Sigmoid colon (tissue), 4 donors: ENCODE measurements around the gene PADI6.

Source experiments
- CTCF ChIP-seq, 4 experiments: fragments of 450-650 bp in 3 of 4; fragments of 200-600 bp in 1 of 4; IDR thresholded peaks; one replicate each; pipeline ENCODE4 v1.5.1; 2016 to 2019; ENCODE audit warnings: antibody characterized with exemption in 4 of 4, mild to moderate bottlenecking in 3 of 4, moderate library complexity in 2 of 4
- POLR2AphosphoS5 ChIP-seq, 4 donors: sonication (generic); formaldehyde crosslinking; IDR thresholded peaks; one replicate each; pipeline ENCODE4 v1.6.1; 2017; ENCODE audit warnings: antibody characterized with exemption in 4 of 4

DNA sequence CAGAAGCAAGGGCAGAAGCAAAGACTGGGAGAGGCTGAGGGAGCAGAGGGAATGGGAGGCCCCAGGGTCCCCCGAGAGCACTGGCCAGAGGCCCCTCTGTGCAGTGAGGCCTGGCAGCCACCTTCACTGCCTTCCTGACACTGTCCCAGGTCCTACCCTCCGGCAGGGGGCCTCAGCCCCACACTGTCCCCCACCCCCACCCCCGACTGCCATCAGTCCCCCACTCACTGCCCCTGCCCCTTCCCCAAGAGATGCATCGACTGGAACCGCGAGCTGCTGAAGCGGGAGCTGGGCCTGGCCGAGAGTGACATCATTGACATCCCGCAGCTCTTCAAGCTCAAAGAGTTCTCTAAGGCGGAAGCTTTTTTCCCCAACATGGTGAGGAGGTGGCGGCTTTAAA is 13.0 kb upstream of the PADI6 start:
- TF ChIP-seq CTCF (IDR thresholded peaks at IDR 0.05) (no peak), POLR2AphosphoS5 (IDR thresholded peaks at IDR 0.05) (no peak)
